Peyer's patch (tissue), 4 donors: ENCODE results near the gene WAS. TPM values are rescaled to one million over a fixed set of nuclear protein-coding genes. Genes with fewer than 3 reads are reported as not detected.
"Not testable (repeated sequence)": the region's sequence is repeated elsewhere in the genome, so short reads cannot be mapped to it uniquely, and the experiment has no call there.

Source experiments
- DNase-seq, 3 donors: peaks; one replicate each; pipeline ENCODE4 v3.0.0-alpha.2; 2017 to 2019
- H3K27ac ChIP-seq, 4 donors: fragments of 200-600 bp; sonication (generic); one replicate each; pipeline ENCODE4 v1.5.1; 2016 to 2019
- H3K27me3 ChIP-seq, 2 donors: fragments of 200-600 bp; sonication (generic); one replicate each; pipeline ENCODE4 v1.5.1; 2019
- H3K36me3 ChIP-seq, 3 donors: fragments of 200-600 bp; sonication (generic); one replicate each; pipeline ENCODE4 v1.5.1; 2016 to 2019
- H3K4me1 ChIP-seq, 4 donors: fragments of 200-600 bp; sonication (generic); one replicate each; pipeline ENCODE4 v1.5.1; 2016 to 2019
- H3K4me3 ChIP-seq, 4 donors: fragments of 200-600 bp; sonication (generic); 1 replicate in 3 of 4; 2 replicates in 1 of 4; pipeline ENCODE4 v1.5.1; 2016 to 2019; ENCODE audit warnings: mild to moderate bottlenecking in 1 of 4
- H3K9me3 ChIP-seq, 4 donors: fragments of 200-600 bp; sonication (generic); one replicate each; pipeline ENCODE4 v1.5.1; 2016 to 2019; ENCODE audit warnings: mild to moderate bottlenecking in 1 of 4
- POLR2A ChIP-seq, 2 donors: fragments of 450-650 bp; IDR thresholded peaks; one replicate each; pipeline ENCODE4 v1.5.1; 2017; ENCODE audit warnings: antibody characterized with exemption in 2 of 2, mild to moderate bottlenecking in 2 of 2, moderate library complexity in 2 of 2
- total RNA-seq, 4 donors: library from RNA; depleted of rRNA; stranded (reverse); fragments of >200 nt; gene quantifications; one replicate each; pipeline ENCODE4 v1.1.0, GENCODE V29; 2016
- TF ChIP-seq, protein P1 (sequence below), 6 experiments: fragments of 450-650 bp in 4 of 6; fragments of 200-600 bp in 2 of 6; sonication (generic) in 1 of 6; IDR thresholded peaks; one replicate each; pipeline ENCODE4 v1.5.1; 2017 to 2019; ENCODE audit warnings: antibody characterized with exemption in 6 of 6, mild to moderate bottlenecking in 3 of 6, moderate library complexity in 1 of 6

The WAS gene
- total RNA-seq, 4 donors from 2014 or later = 3.5 to 45.4 (median 7.6) TPM

DNA sequence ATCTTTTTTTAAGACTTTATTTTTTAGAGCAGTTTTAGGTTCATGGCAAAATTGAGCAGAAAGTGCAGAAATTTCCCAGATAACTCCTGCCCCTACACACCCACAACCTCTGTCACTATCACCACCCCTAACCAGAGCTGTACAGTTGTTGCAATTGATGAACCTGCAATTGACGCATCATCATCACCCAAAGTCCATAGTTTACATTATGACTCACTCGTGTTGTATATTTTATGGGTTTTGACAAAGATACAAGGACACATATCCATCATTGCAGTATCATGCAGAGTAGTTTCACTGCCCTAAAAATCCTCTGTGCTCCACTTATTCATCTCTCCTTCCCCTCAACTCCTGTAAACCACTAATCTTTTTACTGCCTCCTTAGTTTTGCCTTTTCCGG, 34.5 kb upstream of the WAS start:
- H3K4me1 ChIP-seq = peaks cover 0 to 3% (median 0%) of the 10 kb centered on the region in 4 donors
- no peaks in the 10 kb centered on the region for H3K27me3 ChIP-seq
- no peak for DNase-seq
- H3K4me3 ChIP-seq = no peak overlapping the region
- no peaks in the 10 kb centered on the region for H3K9me3 ChIP-seq
- no peaks in the 10 kb centered on the region for H3K36me3 ChIP-seq
- no peak overlapping the region for H3K27ac ChIP-seq
- no peak for TF ChIP-seq POLR2A (IDR thresholded peaks at IDR 0.05)
- TF ChIP-seq, protein P1, sequence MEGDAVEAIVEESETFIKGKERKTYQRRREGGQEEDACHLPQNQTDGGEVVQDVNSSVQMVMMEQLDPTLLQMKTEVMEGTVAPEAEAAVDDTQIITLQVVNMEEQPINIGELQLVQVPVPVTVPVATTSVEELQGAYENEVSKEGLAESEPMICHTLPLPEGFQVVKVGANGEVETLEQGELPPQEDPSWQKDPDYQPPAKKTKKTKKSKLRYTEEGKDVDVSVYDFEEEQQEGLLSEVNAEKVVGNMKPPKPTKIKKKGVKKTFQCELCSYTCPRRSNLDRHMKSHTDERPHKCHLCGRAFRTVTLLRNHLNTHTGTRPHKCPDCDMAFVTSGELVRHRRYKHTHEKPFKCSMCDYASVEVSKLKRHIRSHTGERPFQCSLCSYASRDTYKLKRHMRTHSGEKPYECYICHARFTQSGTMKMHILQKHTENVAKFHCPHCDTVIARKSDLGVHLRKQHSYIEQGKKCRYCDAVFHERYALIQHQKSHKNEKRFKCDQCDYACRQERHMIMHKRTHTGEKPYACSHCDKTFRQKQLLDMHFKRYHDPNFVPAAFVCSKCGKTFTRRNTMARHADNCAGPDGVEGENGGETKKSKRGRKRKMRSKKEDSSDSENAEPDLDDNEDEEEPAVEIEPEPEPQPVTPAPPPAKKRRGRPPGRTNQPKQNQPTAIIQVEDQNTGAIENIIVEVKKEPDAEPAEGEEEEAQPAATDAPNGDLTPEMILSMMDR (IDR thresholded peaks at IDR 0.05) = no peak

DNA sequence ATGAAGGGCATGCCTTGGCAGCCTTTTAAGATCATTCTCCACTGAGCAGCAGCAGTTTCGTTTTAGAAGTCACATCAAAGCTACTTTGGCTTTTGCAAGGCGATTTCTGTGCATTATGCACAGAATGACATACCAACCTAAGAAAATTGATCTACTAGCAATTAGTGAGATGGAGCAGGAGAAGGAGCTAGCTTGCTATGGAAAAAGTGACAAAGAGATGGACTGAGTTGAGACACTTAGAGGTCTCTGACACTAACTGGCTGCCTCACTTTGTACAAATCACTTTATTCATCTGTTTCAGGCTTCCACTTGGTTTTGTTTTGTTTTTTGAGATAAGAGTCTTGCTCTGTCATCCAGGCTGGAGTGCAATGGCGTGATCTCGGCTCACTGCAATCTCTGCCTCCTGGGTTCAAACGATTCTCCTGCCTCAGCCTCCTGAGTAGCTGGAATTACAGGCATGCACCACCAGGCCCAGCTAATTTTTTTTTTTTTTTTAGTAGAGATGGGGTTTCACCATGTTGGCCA, 31.5 kb upstream of the WAS start:
- H3K27me3 ChIP-seq, H3K27ac ChIP-seq, H3K9me3 ChIP-seq, H3K4me3 ChIP-seq, H3K4me1 ChIP-seq, DNase-seq, H3K36me3 ChIP-seq: not testable (repeated sequence)

DNA sequence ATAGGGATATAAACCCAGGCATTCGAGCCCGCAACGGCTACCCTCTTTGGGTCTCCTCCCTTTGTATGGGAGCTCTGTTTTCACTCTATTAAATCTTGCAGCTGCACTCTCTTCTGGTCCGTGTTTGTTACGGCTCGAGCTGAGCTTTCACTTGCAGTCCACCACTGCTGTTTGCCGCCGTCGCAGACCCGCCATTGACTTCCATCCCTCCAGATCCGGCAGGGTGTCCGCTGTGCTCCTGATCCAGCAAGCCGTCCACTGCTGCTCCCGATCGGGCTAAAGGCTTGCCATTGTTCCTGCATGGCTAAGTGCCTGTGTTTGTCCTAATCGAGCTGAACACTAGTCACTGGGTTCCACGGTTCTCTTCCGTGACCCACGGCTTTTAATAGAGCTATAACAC, 28.9 kb upstream of the WAS start:
- H3K4me3 ChIP-seq = not testable (repeated sequence)

DNA sequence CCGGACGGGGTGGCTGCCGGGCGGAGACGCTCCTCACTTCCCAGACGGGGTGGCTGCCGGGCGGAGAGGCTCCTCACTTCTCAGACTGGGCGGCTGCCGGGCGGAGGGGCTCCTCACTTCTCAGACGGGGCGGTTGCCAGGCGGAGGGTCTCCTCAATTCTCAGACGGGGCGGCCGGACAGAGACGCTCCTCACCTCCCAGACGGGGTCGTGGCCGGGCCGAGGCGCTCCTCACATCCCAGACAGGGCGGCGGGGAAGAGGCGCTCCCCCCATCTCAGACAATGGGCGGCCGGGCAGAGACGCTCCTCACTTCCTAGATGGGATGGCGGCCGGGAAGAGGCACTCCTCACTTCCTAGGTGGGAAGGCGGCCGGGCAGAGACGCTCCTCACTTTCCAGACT, 23.9 kb upstream of the WAS start:
- DNase-seq, H3K4me3 ChIP-seq, H3K4me1 ChIP-seq, H3K9me3 ChIP-seq, H3K36me3 ChIP-seq, H3K27ac ChIP-seq, H3K27me3 ChIP-seq: not testable (repeated sequence)

More for the DNA sequence above, 28.9 kb upstream of the WAS start:
- H3K27ac ChIP-seq, DNase-seq, H3K36me3 ChIP-seq, H3K4me1 ChIP-seq, H3K9me3 ChIP-seq, H3K27me3 ChIP-seq: not testable (repeated sequence)

DNA sequence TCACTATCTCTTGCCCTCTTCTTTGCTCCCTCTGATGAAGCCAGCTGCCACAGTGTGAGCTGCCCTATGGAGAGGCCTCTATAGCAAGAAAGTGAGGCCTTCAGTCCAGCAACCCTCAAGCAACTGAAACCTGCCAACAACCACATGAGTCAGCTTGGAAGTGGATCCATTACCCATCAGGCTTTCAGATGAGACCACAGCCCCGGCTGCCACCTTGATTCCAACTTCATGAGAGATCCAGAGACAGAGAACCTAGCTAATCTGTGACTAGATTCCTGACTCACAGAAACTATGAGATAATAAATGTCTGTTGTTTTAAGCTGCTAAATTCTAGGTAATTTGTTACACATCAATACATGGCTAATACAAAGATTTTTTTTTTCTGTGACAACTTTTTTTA, 20.4 kb upstream of the WAS start:
- Histone ChIP-seq H3K27me3 (no peaks in the 10 kb centered on the region), H3K27ac (no peak overlapping the region), H3K36me3 (no peaks in the 10 kb centered on the region), H3K4me3 (no peak overlapping the region), H3K9me3 (no peaks in the 10 kb centered on the region), H3K4me1 (no peaks in the 10 kb centered on the region)
- DNase-seq = no peak
- TF ChIP-seq POLR2A (IDR thresholded peaks at IDR 0.05) = no peak
- TF ChIP-seq, protein P1 (IDR thresholded peaks at IDR 0.05) = no peak

DNA sequence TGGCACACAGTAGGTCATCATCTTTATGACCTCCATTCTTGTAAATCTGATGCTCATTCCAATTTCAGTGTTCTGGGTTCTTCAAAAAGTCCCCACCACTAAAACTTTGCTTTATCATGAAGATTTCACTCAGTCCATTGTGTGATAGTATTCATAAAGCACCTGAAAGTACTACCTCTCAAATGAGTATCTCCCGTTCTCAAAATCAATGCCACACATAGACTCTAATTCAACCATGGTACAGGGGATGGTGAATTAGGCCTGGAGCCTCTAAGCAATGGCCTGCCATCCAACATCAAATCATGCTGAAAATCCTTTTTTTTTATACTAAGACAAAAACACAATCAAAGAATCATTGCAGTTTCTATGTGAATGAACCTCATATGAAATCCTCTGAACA, 19.4 kb upstream of the WAS start:
- H3K36me3 ChIP-seq = no peaks in the 10 kb centered on the region
- H3K27me3 ChIP-seq = no peaks in the 10 kb centered on the region
- TF ChIP-seq, protein P1 (IDR thresholded peaks at IDR 0.05) = no peak
- TF ChIP-seq POLR2A (IDR thresholded peaks at IDR 0.05) = no peak
- no peaks in the 10 kb centered on the region for H3K4me1 ChIP-seq
- H3K9me3 ChIP-seq = no peaks in the 10 kb centered on the region
- H3K4me3 ChIP-seq = no peak overlapping the region
- no peak for DNase-seq
- no peak overlapping the region for H3K27ac ChIP-seq

DNA sequence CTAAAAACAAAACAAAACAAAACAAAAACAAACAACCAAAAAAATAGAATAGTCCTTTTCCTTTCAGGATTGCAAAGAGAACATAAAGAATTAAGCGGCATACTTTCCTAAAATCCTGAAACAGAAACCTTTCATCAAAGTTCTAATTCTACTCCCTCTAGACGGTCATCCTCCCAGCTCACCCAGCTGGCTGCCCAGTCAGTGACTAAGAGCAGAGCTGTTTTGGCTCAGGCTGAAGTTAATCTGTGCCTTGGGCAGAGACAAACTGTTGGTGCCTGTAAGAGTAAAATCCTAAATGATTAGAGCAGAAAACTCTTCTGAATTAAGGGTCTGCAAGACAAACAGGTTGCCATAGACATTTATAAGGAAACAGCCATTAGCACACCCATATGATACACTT, 17.6 kb upstream of the WAS start:
- no peak overlapping the region for H3K27ac ChIP-seq
- no peak for DNase-seq
- no peaks in the 10 kb centered on the region for H3K27me3 ChIP-seq
- H3K4me3 ChIP-seq = no peak overlapping the region
- no peaks in the 10 kb centered on the region for H3K36me3 ChIP-seq
- no peaks in the 10 kb centered on the region for H3K9me3 ChIP-seq
- no peak for TF ChIP-seq POLR2A (IDR thresholded peaks at IDR 0.05)
- TF ChIP-seq, protein P1 (IDR thresholded peaks at IDR 0.05) = no peak
- no peaks in the 10 kb centered on the region for H3K4me1 ChIP-seq
